ENCODE results near the gene CD248.

Gene CD248

DNA sequence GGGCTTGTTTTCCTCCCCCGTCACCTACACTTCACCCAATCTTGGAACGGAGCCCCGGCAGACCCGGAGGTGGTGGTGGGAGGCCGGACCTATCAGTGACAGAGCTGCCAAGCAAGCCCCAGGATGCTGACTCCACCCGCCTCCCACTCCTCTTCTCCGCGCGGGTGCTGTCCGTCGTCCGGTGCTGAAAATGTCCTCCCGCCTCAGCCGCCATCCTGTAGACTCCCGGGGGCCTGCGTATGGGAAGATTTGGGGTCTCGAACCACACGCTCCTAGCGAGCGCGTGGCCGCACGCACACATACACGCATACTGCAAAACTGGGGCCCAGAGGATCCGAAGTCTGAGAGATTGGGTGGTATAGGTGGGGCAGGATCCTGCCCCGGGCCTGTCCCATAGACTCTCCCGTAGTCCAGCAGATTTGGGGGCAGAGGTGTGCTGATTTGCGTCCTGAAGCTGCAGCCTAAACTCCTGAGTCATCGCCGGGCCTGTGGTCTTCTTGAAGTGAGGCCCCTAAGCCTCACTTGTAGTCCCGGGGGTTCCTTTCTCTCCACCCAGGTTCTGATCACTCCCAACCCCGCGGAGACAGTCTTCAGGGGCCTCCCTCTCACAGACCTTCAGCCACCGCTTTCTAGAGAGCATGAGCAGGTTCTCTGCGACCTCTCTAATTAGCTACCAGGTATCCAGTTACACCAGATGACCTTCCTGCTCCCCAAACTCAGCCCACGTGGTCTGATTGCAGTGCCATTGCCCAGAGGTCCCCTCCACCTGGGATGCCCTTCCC, 27.1 kb downstream of the CD248 start:
- DNase-seq (ENCODE audit: low read depth in 2 of 3, low spot score in 2 of 3) = peak in 1 of 3 experiments; percentile 69

DNA sequence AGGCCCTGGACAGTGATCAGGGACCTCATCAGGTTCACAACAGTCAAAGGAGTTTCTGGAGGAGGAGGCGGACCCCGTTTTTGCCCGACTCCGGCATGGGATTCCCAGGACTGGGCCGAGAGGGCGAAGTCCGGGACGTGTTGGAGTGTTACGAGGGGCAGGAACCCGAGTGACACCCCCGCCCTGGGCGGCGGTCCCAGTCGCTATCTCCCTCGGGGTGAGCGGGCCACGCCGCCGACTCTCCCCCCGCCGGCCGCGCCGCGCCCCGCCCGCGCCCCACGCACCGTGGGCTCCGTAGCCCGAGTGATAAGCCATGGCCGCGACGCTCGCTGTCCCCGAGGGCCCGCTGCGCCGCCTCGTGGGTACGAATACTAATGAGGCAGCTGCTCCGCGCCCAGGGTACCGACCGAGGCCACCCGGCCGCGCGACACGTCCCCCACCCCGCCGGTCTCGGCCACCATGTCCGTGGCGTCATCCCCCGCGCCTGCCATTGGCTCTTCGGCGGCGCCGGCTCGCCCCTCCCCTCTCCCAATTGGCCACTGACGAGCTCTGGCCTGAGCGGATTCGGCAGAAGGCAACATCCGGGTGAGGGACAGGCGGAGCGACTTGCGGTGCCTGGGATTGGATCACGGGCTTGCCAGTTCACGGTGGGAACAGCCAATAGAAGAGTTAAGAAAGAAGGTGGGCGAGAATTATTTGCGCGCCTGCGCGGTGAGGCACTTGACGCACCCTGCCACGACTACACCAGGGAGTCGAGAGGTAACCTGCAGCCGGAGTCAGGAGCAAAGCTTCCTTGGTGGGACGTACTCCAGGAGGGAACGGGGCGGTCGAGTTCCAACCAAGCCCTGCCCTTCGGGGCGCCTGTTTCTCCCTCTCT, 27.9 kb downstream of the CD248 start, which contains the start of gene YIF1A:
Gene YIF1A (minus strand): TSS at position 473 of the 877 bp plus-strand sequence. CDS start 158 bp downstream, at position 315.
- peak; percentile 81 to 97 (median 91) for DNase-seq (ENCODE audit: low read depth in 2 of 3, low spot score in 2 of 3)

DNA sequence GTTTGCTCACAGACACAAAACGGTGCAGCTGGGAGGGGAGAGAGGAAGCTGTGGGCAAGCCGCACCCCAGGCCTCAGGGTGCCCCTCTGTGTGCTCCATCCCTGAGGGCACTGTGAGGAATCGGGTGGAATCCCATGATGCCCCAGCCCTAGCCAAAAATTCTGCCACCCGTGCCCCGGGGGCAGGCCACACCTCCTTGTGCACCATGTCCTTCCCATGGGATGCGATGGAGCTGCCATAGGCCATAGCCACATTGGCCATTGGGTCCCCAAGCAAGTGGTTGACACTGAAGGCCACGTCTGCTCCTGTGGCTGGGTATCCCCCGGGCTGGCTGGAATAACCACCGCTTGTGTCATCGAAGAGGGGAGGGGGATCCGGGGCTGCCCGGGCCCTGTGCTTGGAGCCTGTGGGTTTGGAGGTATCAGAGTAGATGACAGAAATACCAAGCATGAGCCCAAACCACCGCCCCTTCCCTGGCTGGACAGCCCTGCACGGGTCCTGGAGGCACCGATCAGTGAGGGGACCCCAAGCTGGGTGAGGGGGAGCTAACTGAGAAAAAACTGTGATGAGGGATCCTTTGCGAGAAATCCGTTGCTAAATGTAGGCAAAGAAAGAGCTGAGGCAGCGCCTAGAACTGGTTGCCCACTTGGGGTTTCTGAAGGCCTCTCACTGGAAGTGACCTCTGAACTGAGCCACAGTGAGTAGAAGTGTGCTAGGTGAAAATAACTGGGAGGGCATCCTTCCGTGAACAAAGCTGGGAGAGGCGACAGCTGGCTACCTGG, 28.8 kb downstream of the CD248 start:
- no peak for DNase-seq (ENCODE audit: low read depth in 2 of 3, low spot score in 2 of 3)

DNA sequence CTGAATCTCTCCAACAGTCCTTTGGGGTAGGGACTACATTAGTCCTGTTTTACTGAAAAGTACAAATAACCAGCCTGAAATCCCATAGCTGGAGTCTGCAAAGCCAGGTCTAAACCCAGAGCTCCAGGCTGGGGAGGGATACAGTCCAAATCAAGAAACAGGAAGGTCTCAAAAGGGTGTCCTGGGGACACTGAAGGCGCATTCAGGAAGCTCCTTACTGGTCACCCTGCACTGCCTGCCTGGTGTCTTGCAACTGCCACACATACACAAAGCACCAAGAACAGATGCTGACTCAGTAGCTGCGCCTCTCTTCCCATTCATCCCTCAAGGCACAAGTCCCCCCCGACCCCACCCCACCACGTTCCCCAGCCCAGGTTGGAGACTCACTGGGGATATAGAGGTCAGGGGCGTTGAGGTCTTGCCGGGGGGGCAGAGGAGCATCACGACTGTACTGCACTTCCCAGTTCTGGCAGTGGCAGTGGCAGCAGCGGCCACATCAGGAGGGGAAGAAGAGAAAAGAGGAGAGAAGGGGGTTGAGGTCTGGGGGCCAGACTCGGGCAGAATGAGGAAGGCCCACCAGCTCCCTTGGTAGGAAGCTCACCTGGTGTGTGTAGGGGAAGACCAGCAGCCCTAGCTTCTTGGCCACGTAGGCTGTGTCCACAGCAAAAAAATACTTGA, 29.5 kb downstream of the CD248 start:
- no peak for DNase-seq (ENCODE audit: low read depth in 2 of 3, low spot score in 2 of 3)

DNA sequence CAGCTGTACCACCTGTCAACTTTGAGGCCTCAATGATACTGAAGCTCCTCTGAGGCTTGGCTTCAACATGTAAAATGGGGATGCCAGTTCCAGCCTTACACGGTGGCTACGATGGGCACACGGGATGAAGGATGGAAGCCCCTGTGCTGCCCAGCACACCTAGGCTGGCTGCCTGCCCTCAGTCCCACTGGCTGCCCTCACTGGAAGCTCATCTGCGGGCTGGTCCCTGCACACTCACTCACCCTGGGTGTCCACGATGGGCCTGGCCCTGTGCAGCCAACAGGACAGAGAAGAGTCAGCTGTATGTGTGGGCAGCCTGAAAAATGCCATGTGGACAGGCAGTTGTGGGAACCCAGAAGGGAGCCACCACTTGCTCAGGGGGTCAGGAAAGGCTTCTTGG, 30.1 kb downstream of the CD248 start:
- no peak for DNase-seq (ENCODE audit: low read depth in 2 of 3, low spot score in 2 of 3)

DNA sequence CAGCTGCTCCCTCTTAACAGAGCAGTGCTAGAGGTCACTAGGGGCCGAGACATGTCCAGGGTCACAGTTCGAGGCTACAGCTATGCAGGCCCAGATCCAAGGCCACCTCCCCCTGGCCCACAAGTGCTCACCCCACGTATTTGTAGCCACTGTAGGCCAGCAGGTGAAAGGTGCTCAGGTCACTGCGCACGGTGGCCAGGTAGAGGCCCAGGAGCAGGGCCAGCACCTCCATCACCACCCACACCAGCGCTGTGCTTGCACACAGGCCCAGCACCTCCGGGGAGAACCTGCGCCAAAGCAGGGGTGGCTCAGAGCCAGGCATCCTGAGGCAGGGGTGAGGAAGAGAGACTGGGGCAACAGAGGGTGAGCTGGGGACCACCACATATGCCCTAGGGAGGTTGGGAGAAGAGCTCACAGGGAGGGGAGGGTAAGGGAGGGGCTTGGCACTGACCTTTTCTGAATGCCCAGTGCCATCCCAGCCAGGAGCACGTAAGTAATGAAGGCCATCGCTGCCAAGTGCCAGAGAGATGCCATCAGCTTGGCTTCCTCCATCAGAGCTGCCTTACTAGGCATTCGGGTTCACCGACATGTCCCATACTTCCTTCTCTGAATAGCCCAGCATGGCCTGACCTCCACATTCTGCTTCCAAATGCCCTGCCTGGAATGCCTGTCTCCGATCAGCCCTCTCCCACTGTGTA, 31.4 kb downstream of the CD248 start:
- DNase-seq (ENCODE audit: low read depth in 2 of 3, low spot score in 2 of 3) = no peak

DNA sequence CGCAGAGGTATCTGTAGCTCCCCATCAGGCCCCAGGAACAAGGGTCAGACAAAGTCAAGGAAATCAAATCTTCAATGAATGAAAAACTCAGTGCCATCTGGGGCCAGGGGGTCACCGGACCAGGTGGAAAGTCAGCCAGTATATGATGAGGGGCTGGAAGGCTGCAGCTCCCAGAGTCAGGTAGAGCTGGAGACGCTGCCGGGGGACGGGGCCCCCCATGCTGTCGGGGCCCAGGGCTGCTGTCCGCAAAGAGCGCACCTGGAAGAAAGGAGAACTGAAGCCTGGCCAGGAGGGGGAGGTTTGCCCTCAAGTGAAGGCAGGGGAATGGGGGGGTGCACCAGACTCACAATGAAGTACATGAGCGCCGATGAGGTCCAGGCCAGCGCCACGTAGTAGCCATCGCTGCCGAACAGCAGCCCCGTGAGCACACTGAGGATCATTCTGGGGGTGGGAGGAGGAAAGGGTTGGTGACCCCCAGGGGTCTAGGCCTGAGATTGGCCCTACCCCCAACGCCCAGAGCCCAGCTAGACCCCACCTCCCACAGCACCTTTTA, 32.2 kb downstream of the CD248 start:
- no peak for DNase-seq (ENCODE audit: low read depth in 2 of 3, low spot score in 2 of 3)

DNA sequence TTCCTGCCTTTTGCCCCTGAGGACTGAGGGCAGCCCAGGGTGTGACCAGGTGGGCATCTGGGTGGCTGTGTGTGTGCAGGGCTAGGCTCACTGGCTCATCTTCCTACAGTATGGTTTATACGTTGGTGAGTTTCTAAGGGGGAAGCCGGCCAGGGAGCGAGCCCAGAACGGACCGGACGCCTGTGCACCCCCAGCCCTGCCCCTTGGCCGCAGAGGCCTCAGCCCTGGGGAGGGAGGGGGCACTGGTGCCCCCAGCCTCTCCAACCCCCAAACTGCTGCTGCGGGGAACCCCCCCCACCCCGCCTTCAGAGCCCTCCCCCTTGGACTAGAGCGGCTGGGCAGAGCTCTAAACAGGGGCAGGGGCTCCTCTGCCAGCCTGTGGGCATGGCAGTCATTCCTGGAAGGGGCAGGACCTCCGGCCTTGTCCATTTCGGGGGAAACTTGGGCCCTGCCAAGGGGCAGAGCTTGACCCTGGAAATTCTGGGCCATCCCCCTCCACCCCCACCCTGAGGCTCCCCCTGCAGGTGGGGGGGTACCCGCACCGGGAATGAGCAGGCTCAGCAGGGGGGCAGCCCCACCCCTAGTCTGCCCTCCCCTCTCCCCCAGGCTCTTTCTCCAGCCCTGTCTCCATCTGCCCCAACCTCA, 33.3 kb downstream of the CD248 start:
- DNase-seq (ENCODE audit: low read depth in 2 of 3, low spot score in 2 of 3) = no peak

DNA sequence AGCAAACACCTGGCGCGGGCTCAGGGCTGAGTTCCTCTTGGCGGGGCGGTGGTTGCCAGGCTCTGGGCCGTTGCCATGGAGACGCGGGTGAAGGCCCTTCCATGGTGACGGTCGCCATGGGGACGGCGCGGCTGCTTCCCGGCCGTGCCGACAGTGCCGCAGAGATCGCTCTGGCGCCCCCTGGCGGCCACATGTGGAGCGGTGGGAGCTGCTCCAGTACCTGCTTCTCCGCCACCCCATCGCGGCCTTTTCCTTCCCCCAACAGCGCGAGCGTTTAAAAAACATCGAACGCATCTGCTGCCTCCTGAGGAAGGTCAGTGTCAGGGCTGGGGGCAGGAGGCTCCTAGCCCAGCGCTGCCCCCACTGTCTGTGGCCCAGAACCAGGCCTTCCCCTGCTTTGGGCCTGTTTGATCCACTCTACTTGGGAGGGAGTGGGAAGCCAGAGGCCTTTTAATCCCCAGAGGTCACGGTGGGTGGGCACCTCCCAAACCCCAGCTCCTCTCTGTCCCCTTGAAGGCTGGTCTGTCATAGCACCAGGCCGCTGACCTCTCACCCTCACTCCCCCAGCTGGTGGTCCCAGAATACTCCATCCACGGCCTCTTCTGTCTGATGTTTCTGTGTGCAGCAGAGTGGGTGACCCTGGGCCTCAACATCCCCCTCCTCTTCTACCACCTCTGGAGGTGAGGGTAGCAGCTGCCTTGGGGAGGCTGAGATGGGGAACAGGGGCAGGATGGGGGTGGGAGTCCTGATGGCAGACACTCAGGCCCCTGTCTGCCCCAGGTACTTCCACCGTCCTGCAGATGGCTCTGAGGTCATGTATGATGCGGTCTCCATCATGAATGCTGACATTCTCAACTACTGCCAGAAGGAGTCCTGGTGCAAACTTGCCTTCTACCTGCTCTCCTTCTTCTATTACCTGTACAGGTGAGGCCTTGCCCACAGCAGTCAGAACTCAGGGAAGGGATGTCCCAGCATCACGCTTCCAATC, 34.1 kb downstream of the CD248 start:
- DNase-seq (ENCODE audit: low read depth in 2 of 3, low spot score in 2 of 3) = peak; percentile 96 to 99 (median 98)

DNA sequence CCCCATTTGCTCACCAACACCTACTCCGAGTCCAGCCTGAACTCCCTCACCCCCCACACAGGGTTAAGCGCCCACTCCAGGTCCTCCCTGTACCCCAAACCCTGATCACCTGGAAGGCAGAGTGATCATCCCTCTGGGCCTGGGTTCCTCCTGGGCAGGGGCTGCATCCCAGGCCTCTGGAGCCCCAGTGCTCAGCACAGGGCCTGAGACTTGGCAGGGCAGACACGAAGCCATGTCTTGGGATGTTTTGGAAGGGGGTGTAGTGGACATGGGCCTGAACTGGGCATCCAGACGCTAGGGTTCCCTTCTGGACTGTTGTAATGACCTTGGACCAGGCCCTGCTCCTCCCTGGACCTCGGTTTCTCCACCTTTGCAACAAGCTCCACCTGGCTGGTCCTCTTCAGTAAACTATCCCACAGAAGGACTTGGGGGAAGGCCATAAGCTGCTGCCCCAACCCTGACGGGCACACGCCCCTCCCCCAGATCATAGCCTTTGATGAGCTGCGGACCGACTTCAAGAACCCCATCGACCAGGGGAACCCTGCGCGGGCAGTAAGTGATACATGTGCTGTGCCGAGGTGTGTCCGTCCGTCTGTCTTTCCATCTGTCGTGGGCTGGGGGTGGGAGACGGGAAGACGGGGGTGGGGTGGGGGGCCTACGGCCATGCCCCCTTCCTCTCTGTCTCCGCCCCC, 34.9 kb downstream of the CD248 start:
- no peak for DNase-seq (ENCODE audit: low read depth in 2 of 3, low spot score in 2 of 3)

DNA sequence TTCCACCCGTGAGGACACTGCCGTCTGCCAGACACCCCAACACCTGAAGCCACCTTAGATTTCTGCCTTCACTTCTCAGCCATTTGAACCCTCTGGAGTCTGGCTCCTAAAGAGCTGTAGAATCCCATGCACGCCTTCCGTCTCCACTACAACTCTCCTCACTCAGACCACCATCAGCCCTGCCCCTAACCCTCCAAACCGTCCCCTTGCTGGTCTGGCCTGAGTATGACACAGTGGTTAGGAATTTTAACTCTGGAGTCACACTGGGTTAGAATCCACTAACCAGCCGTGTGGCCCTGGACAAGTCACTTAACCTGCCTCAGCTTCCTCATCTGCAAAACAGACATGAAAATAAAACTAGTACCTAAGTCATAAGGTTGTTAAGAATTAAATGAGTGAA, 35.8 kb downstream of the CD248 start:
- no peak for DNase-seq (ENCODE audit: low read depth in 2 of 3, low spot score in 2 of 3)

DNA sequence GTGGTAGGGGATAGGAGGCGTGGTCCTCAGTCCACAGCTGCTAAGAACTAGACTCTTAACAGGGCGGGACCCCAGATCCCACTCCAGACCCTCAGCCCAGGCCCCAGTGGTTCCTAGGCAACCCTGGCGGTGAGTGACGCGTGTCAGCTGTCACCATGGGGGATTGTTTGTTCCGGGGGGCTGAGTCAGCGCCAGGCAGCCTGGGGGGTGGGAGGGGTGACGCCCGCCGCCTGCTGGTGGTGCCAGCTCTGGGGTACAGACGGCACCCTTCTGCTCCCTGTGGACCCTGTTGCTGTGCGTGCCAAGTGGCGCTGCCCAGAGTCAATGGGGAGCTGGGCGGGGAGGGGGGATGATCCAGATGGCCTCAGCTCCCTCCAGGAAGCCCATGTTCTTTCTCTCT, 36.4 kb downstream of the CD248 start:
- no peak for DNase-seq (ENCODE audit: low read depth in 2 of 3, low spot score in 2 of 3)

DNA sequence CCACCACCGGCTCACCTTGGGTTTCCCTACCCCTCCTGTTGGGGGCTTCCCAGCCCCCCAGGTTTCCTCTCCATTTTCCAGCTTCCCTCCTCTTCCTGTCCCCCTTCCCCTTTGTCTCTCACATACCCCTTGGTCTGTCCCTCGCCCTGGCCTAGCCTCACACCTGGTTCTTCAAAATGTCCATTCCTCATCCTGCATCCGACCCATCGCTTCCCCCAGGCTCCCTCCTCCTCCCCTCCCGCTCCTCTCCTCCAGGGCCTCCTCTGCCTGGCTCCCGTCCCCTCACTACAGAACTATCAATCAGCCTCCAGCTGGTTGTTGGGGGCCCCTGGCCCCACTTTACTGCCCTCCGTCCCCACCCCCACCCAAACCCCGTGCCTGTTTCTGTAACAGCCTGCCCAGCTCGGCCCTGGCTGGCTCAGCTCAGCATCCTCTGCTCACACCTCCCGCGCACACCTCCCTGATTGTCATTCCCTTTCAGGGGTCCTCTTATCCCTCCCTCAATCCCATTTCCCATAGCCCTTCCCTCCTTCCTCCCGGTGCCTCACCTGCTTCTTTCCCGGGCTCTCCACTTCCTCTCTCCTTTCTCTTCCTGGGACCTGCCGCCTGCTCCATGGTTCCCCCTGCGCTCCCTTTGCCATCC, 37.6 kb downstream of the CD248 start:
- no peak for DNase-seq (ENCODE audit: low read depth in 2 of 3, low spot score in 2 of 3)

DNA sequence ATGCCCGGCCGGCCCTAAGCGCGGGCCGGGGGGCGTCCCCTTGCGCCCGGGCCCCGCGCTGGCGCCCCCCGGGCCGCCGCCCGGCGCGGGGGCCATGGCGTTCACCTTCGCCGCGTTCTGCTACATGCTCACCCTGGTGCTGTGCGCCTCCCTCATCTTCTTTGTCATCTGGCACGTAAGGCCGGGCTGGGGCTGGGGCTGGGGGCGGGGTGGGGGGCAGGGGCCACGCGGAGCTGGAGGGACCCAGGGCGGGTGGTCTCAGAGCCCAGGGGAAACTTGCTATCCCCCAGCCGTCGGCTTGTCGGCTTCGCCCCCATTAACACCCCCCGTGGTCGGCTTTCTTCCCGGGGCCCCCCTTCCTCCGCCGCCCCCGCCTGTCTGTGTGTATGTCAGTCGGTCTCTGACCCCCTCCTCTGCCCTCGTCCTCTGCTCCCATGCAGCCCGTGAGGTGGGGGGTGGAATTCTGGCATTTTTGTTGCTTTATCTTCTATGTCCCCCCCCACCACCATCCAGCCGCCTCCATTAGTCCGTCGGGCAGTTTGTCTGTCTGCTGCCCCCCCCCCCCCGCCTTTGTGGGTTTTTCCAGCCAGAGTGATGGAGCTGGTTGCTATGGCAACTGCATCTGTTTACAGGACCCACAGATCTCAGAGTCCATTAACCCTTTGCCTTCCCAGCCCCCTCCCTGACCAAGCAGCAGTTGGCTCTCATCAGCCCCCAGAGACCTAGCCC, 38.3 kb downstream of the CD248 start:
- no peak for DNase-seq (ENCODE audit: low read depth in 2 of 3, low spot score in 2 of 3)

DNA sequence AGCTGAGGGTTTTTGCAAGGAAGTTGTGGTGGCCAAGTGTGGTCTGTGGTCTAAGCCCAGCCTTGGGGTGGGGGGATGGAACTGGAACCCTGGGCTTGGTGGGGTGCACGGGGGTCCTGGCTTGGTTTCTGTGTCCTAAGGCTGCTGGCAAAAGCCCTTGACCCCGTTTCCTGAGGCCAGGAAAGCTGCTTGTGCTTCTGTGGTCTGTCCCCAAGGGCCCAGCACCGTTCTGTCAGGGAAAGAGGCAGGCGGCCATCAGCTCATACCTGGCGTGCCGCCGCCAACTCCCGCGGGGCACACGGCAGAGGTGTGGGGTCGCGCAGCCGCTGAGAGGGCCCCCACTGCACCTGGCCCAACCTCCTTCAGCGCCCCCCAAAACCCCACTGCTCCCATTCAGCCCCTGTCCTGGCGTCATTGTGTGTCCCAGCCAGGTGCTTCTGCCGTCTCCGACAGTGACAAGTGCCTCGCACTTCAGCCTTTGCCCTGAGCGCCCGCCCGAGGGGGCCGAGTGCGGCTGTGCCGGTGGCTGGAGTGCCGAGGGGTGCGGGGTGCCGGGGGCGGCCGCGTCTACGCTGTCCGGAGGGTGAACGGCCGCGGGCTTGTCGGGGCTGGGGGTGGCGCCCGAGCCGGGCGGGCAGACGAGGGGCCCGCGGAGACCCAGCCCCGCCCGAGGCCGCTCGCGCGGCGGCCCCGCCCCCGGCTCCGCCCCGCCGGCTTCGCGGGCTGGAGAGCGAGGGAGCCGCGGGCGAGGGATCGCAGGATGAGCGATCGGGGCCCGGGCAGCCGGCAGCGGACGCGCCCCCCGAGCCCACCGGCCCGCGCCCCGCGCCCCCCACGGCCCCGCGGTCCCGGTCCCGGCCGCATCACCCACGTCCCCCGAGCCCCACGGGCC, 39.1 kb downstream of the CD248 start, which contains the start of gene CNIH2:
Gene CNIH2 (plus strand): TSS at position 705 of the 892 bp plus-strand sequence. CDS start 282 bp downstream, outside the sequence.
- no peak for DNase-seq (ENCODE audit: low read depth in 2 of 3, low spot score in 2 of 3)

All from activated CD8-positive, alpha-beta memory T cell treated with anti-CD3 and anti-CD28 coated beads for 48 hours (primary cell).